Measurements from ENCODE around the gene CAMK1D. TPM values are rescaled to one million over a fixed set of nuclear protein-coding genes. Genes with fewer than 3 reads are reported as not detected.
A peak's percentile ranks its signal among the peaks of the same experiment; 100 is the strongest.

CAMK1D gene
- total RNA-seq, 4 donors from 2014 or later: 13.5 to 21.4 (median 15.7) TPM

GRCh38 chr10:12445701-12446334 is 96.5 kb downstream of the CAMK1D start:
- TF ChIP-seq CTCF (IDR thresholded peaks at IDR 0.05): no peak
- TF ChIP-seq POLR2AphosphoS5 (IDR thresholded peaks at IDR 0.05): peak in 1 of 3 donors; percentile 33
- intact Hi-C loops (cut with DNase I; ENCODE audit: low total_unique reads) (no loop called here), in situ Hi-C loops (cut with MboI; ENCODE audit: low pct_ligation_motif_present in 1 of 4, low pct_unique_long_range_greater_than_20kb in 1 of 4, low sequenced_read_pairs in 3 of 4) (no loop called here)
- Histone ChIP-seq H3K9me3 (no peaks in the 10 kb centered on the region), H3K27ac (peak overlapping the region; percentile 69 to 82 (median 78)), H3K36me3 (no peaks in the 10 kb centered on the region), H3K27me3 (no peaks in the 10 kb centered on the region), H3K4me3 (no peak overlapping the region), H3K4me1 (peaks cover 12 to 75% (median 38%) of the 10 kb centered on the region in 4 donors)
- DNase-seq: no peak
- WGBS, 2 donors (ENCODE audit: low coverage in 1 of 2): 46 to 48% methylated on average over 3 to 4 of the region's 4 CpGs

- in situ Hi-C loops (cut with MboI; ENCODE audit: low pct_ligation_motif_present in 1 of 4, low pct_unique_long_range_greater_than_20kb in 1 of 4, low sequenced_read_pairs in 3 of 4): no loop called here
- Histone ChIP-seq H3K4me1 (peaks cover 9 to 55% (median 32%) of the 10 kb centered on the region in 4 donors), H3K27ac (peak overlapping the region in 3 of 4 donors; percentile 58 to 82 (median 69)), H3K4me3 (no peak overlapping the region), H3K36me3 (no peaks in the 10 kb centered on the region), H3K9me3 (no peaks in the 10 kb centered on the region), H3K27me3 (no peaks in the 10 kb centered on the region)
- intact Hi-C loops (cut with DNase I; ENCODE audit: low total_unique reads): no loop called here
- no peak for TF ChIP-seq POLR2A (IDR thresholded peaks at IDR 0.05)
- DNase-seq: no peak
- 46 to 54% methylated on average over 3 of the region's 3 CpGs for WGBS, 2 donors (ENCODE audit: low coverage in 1 of 2)
Observed at GRCh38 chr10:12448340-12448728, 99.0 kb downstream of the CAMK1D start.

- Histone ChIP-seq H3K36me3 (no peaks in the 10 kb centered on the region), H3K27ac (peak overlapping the region in 3 of 4 donors; percentile 58 to 82 (median 69)), H3K27me3 (no peaks in the 10 kb centered on the region), H3K9me3 (no peaks in the 10 kb centered on the region), H3K4me1 (peaks cover 9 to 57% (median 32%) of the 10 kb centered on the region in 4 donors), H3K4me3 (no peak overlapping the region)
- intact Hi-C loops (cut with DNase I; ENCODE audit: low total_unique reads) (no loop called here), in situ Hi-C loops (cut with MboI; ENCODE audit: low pct_ligation_motif_present in 1 of 4, low pct_unique_long_range_greater_than_20kb in 1 of 4, low sequenced_read_pairs in 3 of 4) (no loop called here)
- DNase-seq: peak; percentile 43
- TF ChIP-seq POLR2AphosphoS5 (IDR thresholded peaks at IDR 0.05): peak in 2 of 3 donors; percentile 33 to 48
- no peak for TF ChIP-seq EP300 (IDR thresholded peaks at IDR 0.05; ENCODE audit: low read depth)
- no peak for TF ChIP-seq CTCF (IDR thresholded peaks at IDR 0.05)
- WGBS, 2 donors (ENCODE audit: low coverage in 1 of 2): 56 to 62% methylated on average over 11 to 18 of the region's 18 CpGs
Observed at GRCh38 chr10:12448729-12449391, 99.5 kb downstream of the CAMK1D start.

- WGBS, 2 donors (ENCODE audit: low coverage in 1 of 2): 53 to 67% methylated on average over 4 to 5 of the region's 5 CpGs
- Histone ChIP-seq H3K4me3 (no peak overlapping the region), H3K4me1 (peaks cover 6 to 28% (median 20%) of the 10 kb centered on the region in 4 donors), H3K36me3 (no peaks in the 10 kb centered on the region), H3K9me3 (no peaks in the 10 kb centered on the region), H3K27ac (peak overlapping the region; percentile 73 to 83 (median 80)), H3K27me3 (no peaks in the 10 kb centered on the region)
- intact Hi-C loops (cut with DNase I; ENCODE audit: low total_unique reads) (loop anchor here (10.0 kb wide), 1 partner anchor 169 kb away; no protein-coding TSS in a partner anchor), in situ Hi-C loops (cut with MboI; ENCODE audit: low pct_ligation_motif_present in 1 of 4, low pct_unique_long_range_greater_than_20kb in 1 of 4, low sequenced_read_pairs in 3 of 4) (no loop called here)
- no peak for TF ChIP-seq POLR2AphosphoS5 (IDR thresholded peaks at IDR 0.05)
- TF ChIP-seq POLR2A (IDR thresholded peaks at IDR 0.05): no peak
- no peak for TF ChIP-seq EP300 (IDR thresholded peaks at IDR 0.05; ENCODE audit: low read depth)
- TF ChIP-seq CTCF (IDR thresholded peaks at IDR 0.05): no peak
- no peak for DNase-seq
Observed at GRCh38 chr10:12455318-12455717, 106.0 kb downstream of the CAMK1D start.
